Hepatocyte (in vitro differentiated cells): ENCODE data around the gene LCN1.

Source experiments
- EZH2 ChIP-seq: fragments of 200-600 bp; sonication (generic); IDR thresholded peaks from 2 replicates; pipeline ENCODE4 v1.6.1; 2016; ENCODE audit warnings: antibody characterized with exemption, mild to moderate bottlenecking, borderline replicate concordance
- EZH2phosphoT487 ChIP-seq: fragments of 200-600 bp; sonication (generic); IDR thresholded peaks from one replicate; pipeline ENCODE4 v1.6.1; 2018; ENCODE audit warnings: antibody characterized with exemption, mild to moderate bottlenecking, low read depth, moderate library complexity; ENCODE audit not compliant: unreplicated experiment, severe bottlenecking
- TF ChIP-seq, protein P1 (sequence below): fragments of 200-600 bp; sonication (generic); IDR thresholded peaks from 2 replicates; pipeline ENCODE4 v1.5.1; 2016; ENCODE audit warnings: antibody characterized with exemption, mild to moderate bottlenecking; ENCODE audit not compliant: poor library complexity

GRCh38 chr9:135478191-135478590, 43.0 kb upstream of the LCN1 start:
- TF ChIP-seq, protein P1, sequence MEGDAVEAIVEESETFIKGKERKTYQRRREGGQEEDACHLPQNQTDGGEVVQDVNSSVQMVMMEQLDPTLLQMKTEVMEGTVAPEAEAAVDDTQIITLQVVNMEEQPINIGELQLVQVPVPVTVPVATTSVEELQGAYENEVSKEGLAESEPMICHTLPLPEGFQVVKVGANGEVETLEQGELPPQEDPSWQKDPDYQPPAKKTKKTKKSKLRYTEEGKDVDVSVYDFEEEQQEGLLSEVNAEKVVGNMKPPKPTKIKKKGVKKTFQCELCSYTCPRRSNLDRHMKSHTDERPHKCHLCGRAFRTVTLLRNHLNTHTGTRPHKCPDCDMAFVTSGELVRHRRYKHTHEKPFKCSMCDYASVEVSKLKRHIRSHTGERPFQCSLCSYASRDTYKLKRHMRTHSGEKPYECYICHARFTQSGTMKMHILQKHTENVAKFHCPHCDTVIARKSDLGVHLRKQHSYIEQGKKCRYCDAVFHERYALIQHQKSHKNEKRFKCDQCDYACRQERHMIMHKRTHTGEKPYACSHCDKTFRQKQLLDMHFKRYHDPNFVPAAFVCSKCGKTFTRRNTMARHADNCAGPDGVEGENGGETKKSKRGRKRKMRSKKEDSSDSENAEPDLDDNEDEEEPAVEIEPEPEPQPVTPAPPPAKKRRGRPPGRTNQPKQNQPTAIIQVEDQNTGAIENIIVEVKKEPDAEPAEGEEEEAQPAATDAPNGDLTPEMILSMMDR = no peak
- TF ChIP-seq EZH2phosphoT487 = no peak
- TF ChIP-seq EZH2 = no peak
